Heart left ventricle (tissue), 16 donors: ENCODE results near the gene SH2D1B. TPM values are rescaled to one million over a fixed set of nuclear protein-coding genes. Genes with fewer than 3 reads are reported as not detected.

Experiments used
- ATAC-seq, 4 donors: fragments of 200-7000 bp; cut with Tn5 transposase; one replicate each; pipeline ENCODE4 v1.9.1; 2020 to 2022; ENCODE audit warnings: moderate library complexity in 4 of 4, mild to moderate bottlenecking in 3 of 4, moderate number of reproducible peaks in 1 of 4
- DNase-seq, 5 donors: peaks; one replicate each; pipeline ENCODE4 v3.0.0-alpha.2; 2020
- H3K27ac ChIP-seq, 12 donors: fragments of 200-600 bp; sonication (generic) in 4 of 12; one replicate each; pipeline versions ENCODE4 v1.5.0 to v1.8.0; 2016 to 2022; ENCODE audit warnings: mild to moderate bottlenecking in 2 of 12
- H3K27me3 ChIP-seq, 9 donors: fragments of 200-600 bp; sonication (generic) in 2 of 9; one replicate each; pipeline versions ENCODE4 v1.5.1 to v1.8.0; 2016 to 2022; ENCODE audit warnings: mild to moderate bottlenecking in 3 of 9
- H3K36me3 ChIP-seq, 9 donors: fragments of 200-600 bp; sonication (generic) in 2 of 9; one replicate each; pipeline versions ENCODE4 v1.5.0 to v1.8.0; 2018 to 2022; ENCODE audit warnings: mild to moderate bottlenecking in 2 of 9
- H3K4me1 ChIP-seq, 12 donors: fragments of 200-600 bp; sonication (generic) in 4 of 12; one replicate each; pipeline versions ENCODE4 v1.5.0 to v1.8.0; 2016 to 2022; ENCODE audit warnings: mild to moderate bottlenecking in 3 of 12
- H3K4me3 ChIP-seq, 12 donors: fragments of 200-600 bp; sonication (generic) in 4 of 12; one replicate each; pipeline versions ENCODE4 v1.5.0 to v1.8.0; 2017 to 2022; ENCODE audit warnings: mild to moderate bottlenecking in 9 of 12, moderate library complexity in 4 of 12
- H3K9me3 ChIP-seq, 12 donors: fragments of 200-600 bp; sonication (generic) in 4 of 12; one replicate each; pipeline versions ENCODE4 v1.5.0 to v1.8.0; 2016 to 2022; ENCODE audit warnings: mild to moderate bottlenecking in 1 of 12
- POLR2A ChIP-seq, 2 donors: fragments of 450-650 bp; IDR thresholded peaks; one replicate each; pipeline ENCODE4 v1.6.1; 2017; ENCODE audit warnings: antibody characterized with exemption in 2 of 2, mild to moderate bottlenecking in 2 of 2, moderate library complexity in 2 of 2
- WGBS, 4 donors: extraction: QIAGEN DNeasy Blood & Tissue Kit in 2 of 4; methylation state at CpG; one replicate each; pipeline versions ENCODE4 v1.1.5 to v1.1.7; 2013 to 2018; 5-methylcytosine and 5-hydroxymethylcytosine counted together
- intact Hi-C, 10 donors: fragments of 100-400 bp; cut with DNase I; formaldehyde crosslinking; loops; one replicate each; pipeline versions ENCODE4 v1.11.1 to v1.14.2; 2022
- polyA plus RNA-seq, 2 donors: library from polyadenylated mRNA; stranded (reverse); fragments of 200-250 nt; gene quantifications; one replicate each; pipeline ENCODE4 v1.2.3, GENCODE V29; 2013
- total RNA-seq, 9 donors: library from RNA; depleted of rRNA in 2 of 9; stranded (reverse); fragments of >200 nt in 2 of 9; fragmentation: NEBNext Ultra II Directional in 3 of 9; extraction: Animal tissue kit (Norgen Biotek cat#: 25700) in 3 of 9; gene quantifications; one replicate each; pipeline versions ENCODE4 v1.1.0 to v1.2.4, GENCODE V29; 2016 to 2023
- TF ChIP-seq, protein P1 (sequence below), 12 donors: fragments of 200-600 bp; sonication (generic) in 4 of 12; IDR thresholded peaks; one replicate each; pipeline versions ENCODE4 v1.5.0 to v1.8.0; 2018 to 2022; ENCODE audit warnings: antibody characterized with exemption in 12 of 12, mild to moderate bottlenecking in 5 of 12
- donor health status: ischemic (EF 13 %, LVEDD 7.1; RV severe dilation, severe dysfunction).
- donor health status: healthy with polysubstance abuse.
- donor health status: DM: no; HTN: yes; CAD: no.
- donor health status: DM: no; HTN: no; CAD: no.
- donor health status: ischemic (EF 25% LVEDD 6.9; RV normal size, moderate dysfunction).
- donor health status: ischemic (EF 25% LVEDD 5.7; RV mildly dilated, moderate dysfunction).
- donor health status: healthy.
- donor health status: DM: yes; HTN: yes; CAD: no.
- donor health status: ischemic (EF 35%, LVEDD 5.7; RV mildly dilated, moderate dysfunction).
- donor health status: nonischemic (EF 11% LVEDD 7.7; RV severe dilation, severe dysfunction).
- donor health status: DM: yes; HTN: yes; CAD: no.
- donor health status: PGD.
- donor health status: ischemic (EF 29% LVEDD 5.4; RV normal size, mild dysfunction).
- donor health status: nonischemic (EF 23%, LVEDD 6.1; RV moderate dilation, normal function).

SH2D1B gene
- total and polyA plus RNA-seq, 11 donors: 0.11 to 1.1 (median 0.35) TPM; not detected in 7

DNA sequence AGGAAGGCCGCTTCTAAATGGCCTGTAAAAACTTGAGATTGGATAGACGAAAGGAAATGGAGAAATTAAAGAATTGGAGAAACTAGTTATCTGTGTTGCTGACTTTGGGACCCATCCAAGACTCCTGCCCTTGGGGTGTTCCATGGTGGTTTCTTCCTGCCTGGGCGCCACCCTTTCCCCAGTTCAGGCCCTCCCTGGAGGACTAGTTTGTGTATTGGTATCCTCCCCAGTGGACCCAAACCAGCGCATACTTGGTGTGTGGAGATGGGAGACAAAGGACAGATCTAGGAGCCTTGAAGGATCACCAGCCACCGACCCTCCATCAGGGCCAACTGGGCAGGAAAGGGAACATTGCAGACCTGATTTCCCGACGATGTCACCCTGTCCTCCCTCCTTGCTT, 42.4 kb downstream of the SH2D1B start:
- no peak overlapping the region for H3K27ac ChIP-seq
- intact Hi-C loops: no loop called here
- H3K36me3 ChIP-seq: peaks cover 0 to 7% (median 0%) of the 10 kb centered on the region in 9 donors
- peaks cover 0 to 6% (median 0%) of the 10 kb centered on the region in 12 donors for H3K4me1 ChIP-seq
- no peak for TF ChIP-seq POLR2A (IDR thresholded peaks at IDR 0.05)
- TF ChIP-seq, protein P1, sequence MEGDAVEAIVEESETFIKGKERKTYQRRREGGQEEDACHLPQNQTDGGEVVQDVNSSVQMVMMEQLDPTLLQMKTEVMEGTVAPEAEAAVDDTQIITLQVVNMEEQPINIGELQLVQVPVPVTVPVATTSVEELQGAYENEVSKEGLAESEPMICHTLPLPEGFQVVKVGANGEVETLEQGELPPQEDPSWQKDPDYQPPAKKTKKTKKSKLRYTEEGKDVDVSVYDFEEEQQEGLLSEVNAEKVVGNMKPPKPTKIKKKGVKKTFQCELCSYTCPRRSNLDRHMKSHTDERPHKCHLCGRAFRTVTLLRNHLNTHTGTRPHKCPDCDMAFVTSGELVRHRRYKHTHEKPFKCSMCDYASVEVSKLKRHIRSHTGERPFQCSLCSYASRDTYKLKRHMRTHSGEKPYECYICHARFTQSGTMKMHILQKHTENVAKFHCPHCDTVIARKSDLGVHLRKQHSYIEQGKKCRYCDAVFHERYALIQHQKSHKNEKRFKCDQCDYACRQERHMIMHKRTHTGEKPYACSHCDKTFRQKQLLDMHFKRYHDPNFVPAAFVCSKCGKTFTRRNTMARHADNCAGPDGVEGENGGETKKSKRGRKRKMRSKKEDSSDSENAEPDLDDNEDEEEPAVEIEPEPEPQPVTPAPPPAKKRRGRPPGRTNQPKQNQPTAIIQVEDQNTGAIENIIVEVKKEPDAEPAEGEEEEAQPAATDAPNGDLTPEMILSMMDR (IDR thresholded peaks at IDR 0.05): no peak
- WGBS, 4 donors: 80 to 90% (median 85%) methylated on average over 7 of the region's 7 CpGs
- no peak overlapping the region for H3K4me3 ChIP-seq
- no peak for DNase-seq
- H3K27me3 ChIP-seq: no peaks in the 10 kb centered on the region
- no peaks in the 10 kb centered on the region for H3K9me3 ChIP-seq
- ATAC-seq: no peak

DNA sequence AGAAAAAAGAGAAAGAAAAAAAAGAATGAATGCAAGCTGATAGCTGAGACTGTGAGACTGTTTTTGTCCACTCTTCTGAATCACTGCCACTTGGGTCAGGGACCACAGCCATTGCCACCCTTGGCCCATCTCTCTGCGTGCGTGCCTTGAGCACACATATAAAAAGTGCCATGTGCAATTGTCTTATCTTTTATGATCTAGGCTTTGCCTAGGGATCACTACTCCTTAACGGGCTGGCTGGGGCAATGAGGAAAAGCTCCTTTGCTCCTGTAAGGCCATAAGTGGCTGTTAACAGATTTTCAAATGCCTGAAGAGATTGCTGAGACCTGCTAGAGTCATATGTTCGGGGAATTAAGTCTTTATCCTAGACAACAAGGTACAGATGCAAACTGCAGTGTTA, 43.5 kb downstream of the SH2D1B start:
- H3K27ac ChIP-seq: no peak overlapping the region
- 65 to 91% (median 76%) methylated on average over 3 to 4 of the region's 4 CpGs for WGBS, 4 donors

DNA sequence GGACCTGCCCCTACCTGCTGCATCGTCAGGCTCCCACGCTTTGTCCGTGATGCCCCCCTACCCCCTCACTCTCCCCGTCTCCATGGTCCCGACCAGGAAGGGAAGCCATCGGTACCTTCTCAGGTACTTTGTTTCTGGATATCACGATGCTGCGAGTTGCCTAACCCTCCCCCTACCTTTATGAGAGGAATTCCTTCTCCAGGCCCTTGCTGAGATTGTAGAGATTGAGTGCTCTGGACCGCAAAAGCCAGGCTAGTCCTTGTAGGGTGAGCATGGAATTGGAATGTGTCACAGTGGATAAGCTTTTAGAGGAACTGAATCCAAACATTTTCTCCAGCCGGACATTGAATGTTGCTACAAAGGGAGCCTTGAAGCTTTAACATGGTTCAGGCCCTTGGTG, 44.2 kb downstream of the SH2D1B start:
- Histone ChIP-seq H3K36me3 (peaks cover 0 to 7% (median 0%) of the 10 kb centered on the region in 9 donors), H3K4me3 (no peak overlapping the region), H3K27ac (no peak overlapping the region), H3K9me3 (no peaks in the 10 kb centered on the region), H3K4me1 (peaks cover 0 to 6% (median 0%) of the 10 kb centered on the region in 12 donors), H3K27me3 (no peaks in the 10 kb centered on the region)
- ATAC-seq (no peak), DNase-seq (no peak)
- intact Hi-C loops: no loop called here
- 88 to 91% (median 90%) methylated on average over 10 of the region's 10 CpGs for WGBS, 4 donors
- no peak for TF ChIP-seq POLR2A (IDR thresholded peaks at IDR 0.05)
- TF ChIP-seq, protein P1 (IDR thresholded peaks at IDR 0.05): no peak

More for the DNA sequence above, 43.5 kb downstream of the SH2D1B start:
- H3K4me3 ChIP-seq: no peak overlapping the region
- no peaks in the 10 kb centered on the region for H3K27me3 ChIP-seq
- H3K9me3 ChIP-seq: no peaks in the 10 kb centered on the region
- peaks cover 0 to 6% (median 0%) of the 10 kb centered on the region in 12 donors for H3K4me1 ChIP-seq
- TF ChIP-seq, protein P1 (IDR thresholded peaks at IDR 0.05): no peak
- no peak for TF ChIP-seq POLR2A (IDR thresholded peaks at IDR 0.05)
- DNase-seq (no peak), ATAC-seq (no peak)
- peaks cover 0 to 7% (median 0%) of the 10 kb centered on the region in 9 donors for H3K36me3 ChIP-seq
- intact Hi-C loops: no loop called here

DNA sequence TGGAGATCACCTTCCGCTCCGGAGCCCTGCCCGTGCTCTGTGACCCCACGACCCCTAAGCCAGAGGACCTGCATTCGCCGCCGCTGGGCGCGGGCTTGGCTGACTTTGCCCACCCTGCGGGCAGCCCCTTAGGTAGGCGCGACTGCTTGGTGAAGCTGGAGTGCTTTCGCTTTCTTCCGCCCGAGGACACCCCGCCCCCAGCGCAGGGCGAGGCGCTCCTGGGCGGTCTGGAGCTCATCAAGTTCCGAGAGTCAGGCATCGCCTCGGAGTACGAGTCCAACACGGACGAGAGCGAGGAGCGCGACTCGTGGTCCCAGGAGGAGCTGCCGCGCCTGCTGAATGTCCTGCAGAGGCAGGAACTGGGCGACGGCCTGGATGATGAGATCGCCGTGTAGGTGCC, 44.9 kb downstream of the SH2D1B start:
- Histone ChIP-seq H3K27me3 (no peaks in the 10 kb centered on the region), H3K9me3 (no peaks in the 10 kb centered on the region), H3K36me3 (peaks cover 0 to 7% (median 0%) of the 10 kb centered on the region in 9 donors), H3K27ac (no peak overlapping the region), H3K4me3 (peak overlapping the region in 8 of 12 donors; percentile 28 to 56 (median 48)), H3K4me1 (peaks cover 0 to 1% (median 0%) of the 10 kb centered on the region in 12 donors)
- peak in 1 of 5 donors; percentile 32 for DNase-seq
- WGBS, 4 donors: 76 to 97% (median 79%) methylated on average over 36 of the region's 36 CpGs
- peak in 3 of 4 donors; percentile 41 to 57 (median 49) for ATAC-seq
- no peak for TF ChIP-seq POLR2A (IDR thresholded peaks at IDR 0.05)
- TF ChIP-seq, protein P1 (IDR thresholded peaks at IDR 0.05): no peak
- intact Hi-C loops: no loop called here
